ENCODE results near the gene EXOC7.

EXOC7 gene

GRCh38 chr17:76036497-76037261 is 66.9 kb downstream of the EXOC7 start:
- no peak for DNase-seq

GRCh38 chr17:76034428-76035350 is 68.9 kb downstream of the EXOC7 start:
- no peak for DNase-seq

- DNase-seq = no peak
Measured at GRCh38 chr17:76033139-76033538, 70.4 kb downstream of the EXOC7 start.

DNA sequence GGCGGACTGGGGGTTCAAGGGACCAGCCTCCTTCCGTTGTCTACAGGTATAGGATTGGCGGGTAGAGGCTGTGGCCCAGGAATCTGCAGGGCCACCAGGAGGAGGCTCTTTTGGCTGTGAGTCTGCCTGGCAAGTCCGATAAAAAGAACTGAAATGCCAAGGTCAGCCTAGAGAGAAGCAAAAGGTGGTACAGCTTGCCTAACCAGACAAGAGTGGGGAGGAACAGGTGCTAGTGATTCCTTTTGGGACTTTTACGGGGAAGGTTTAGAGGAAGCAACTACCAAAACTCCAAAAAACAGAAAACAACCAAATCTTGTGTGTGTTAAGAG is 70.8 kb downstream of the EXOC7 start:
- DNase-seq = no peak

DNA sequence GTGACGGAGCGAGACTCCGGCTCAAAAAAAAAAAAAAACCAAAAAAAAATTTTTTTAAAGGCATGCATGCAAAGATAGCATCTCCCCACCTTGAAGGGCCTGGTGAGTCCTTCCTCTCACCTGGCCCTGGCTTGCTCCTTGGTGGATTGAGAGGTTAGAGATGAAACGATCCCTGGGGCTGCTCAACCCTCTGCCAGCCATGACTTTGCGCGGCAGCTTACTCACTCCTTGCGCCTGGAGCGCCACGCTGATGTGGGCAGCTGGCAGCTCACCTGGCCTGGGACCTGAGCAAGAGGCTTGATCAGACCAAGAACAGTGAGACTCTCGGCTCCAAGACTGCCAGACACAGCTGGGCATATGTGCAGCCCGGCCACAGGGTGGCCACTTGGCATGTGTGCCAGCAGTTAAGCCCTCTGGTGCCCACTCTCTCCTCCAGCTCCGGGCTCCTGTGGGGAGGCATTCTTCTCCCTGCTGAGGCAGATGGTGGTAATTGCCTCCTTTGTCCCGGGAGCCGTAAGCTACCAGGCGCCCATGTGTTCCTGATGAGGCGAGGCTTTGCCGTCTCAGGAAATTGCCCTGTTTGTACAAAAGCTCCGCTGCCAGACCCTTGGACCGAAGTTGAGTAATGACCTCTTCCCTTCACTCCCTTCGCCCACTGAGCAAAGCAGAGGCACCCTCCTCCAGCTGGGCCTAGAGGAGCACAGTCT is 71.4 kb downstream of the EXOC7 start:
- no peak for DNase-seq
